Measurements from ENCODE around the gene EVPL. TPM values are rescaled to one million over a fixed set of nuclear protein-coding genes. Genes with fewer than 3 reads are reported as not detected.

Gene EVPL
- total and polyA plus RNA-seq, 10 of the 15 experiments (the other 5 are each of a cell fraction or from before 2014, with no cell fraction given) = 0.03 TPM; not detected in 9

GRCh38 chr17:76048711-76049110 is 21.6 kb upstream of the EVPL start (continued):
- no peak for TF ChIP-seq PRDM15 (CRISPR knock-in tag; IDR thresholded peaks at IDR 0.05)

GRCh38 chr17:76048025-76048605 is 21.0 kb upstream of the EVPL start:
- peak overlapping the region; percentile 25; the same call in 1 of the 2 replicates for H3K27ac ChIP-seq (ENCODE audit: control insufficient read depth, insufficient read depth)
- RAD21 ChIA-PET (ENCODE audit: unreplicated experiment) = no interaction called here
- no peak for TF ChIP-seq NFXL1 (IDR thresholded peaks at IDR 0.05; ENCODE audit: borderline replicate concordance)
- TF ChIP-seq CHD1 (IDR thresholded peaks at IDR 0.05; ENCODE audit: low read depth, low read length) = no peak
- no peak for TF ChIP-seq NRF1 (conservative IDR thresholded peaks at IDR 0.05; ENCODE audit: low read depth, low read length)
- no peak for TF ChIP-seq NFIC (IDR thresholded peaks at IDR 0.05; ENCODE audit: low read depth, low read length)
- TF ChIP-seq SUPT20H (IDR thresholded peaks at IDR 0.05; ENCODE audit: borderline replicate concordance, control insufficient read depth, low read depth, low read length) = no peak
- no peak for TF ChIP-seq RAD51 (IDR thresholded peaks at IDR 0.05)
- peak; percentile 47; the same call in 1 of the 2 replicates for TF ChIP-seq RUNX3 (IDR thresholded peaks at IDR 0.05; ENCODE audit: low read length)
- no peak for TF ChIP-seq YY1 (IDR thresholded peaks at IDR 0.05; ENCODE audit: low read depth, low read length)
- peak; percentile 82; the same call in 1 of the 2 replicates for TF ChIP-seq SPI1 (IDR thresholded peaks at IDR 0.05; ENCODE audit: borderline replicate concordance, insufficient read depth, low read depth, low read length)
- no peak for TF ChIP-seq LARP7 (IDR thresholded peaks at IDR 0.05)
- peak in 1 of 2 experiments; percentile 51; a peak in 1 of 4 replicates for TF ChIP-seq SRF (IDR thresholded peaks at IDR 0.05; ENCODE audit: low read depth in 2 of 2, low read length in 2 of 2)
- TF ChIP-seq KAT2A (conservative IDR thresholded peaks at IDR 0.05; ENCODE audit: control insufficient read depth, low read depth, low read length) = no peak
- no peak for TF ChIP-seq PRDM15 (CRISPR knock-in tag; IDR thresholded peaks at IDR 0.05)
- no peak for TF ChIP-seq ZNF24 (IDR thresholded peaks at IDR 0.05)
- CTCF ChIA-PET = no interaction called here
- peaks cover 11% of the 10 kb centered on the region for H3K4me1 ChIP-seq (ENCODE audit: control insufficient read depth, insufficient read depth, low read length)
- SMC1A ChIA-PET (ENCODE audit: uncharacterized antibody, unreplicated experiment) = no interaction called here
- H3K9ac ChIP-seq (ENCODE audit: control insufficient read depth, insufficient read depth, low read length) = no peak overlapping the region
- in situ Hi-C loops (cut with MboI) = no loop called here
- intact Hi-C loops (cut with micrococcal nuclease; ENCODE audit: unreplicated experiment) = no loop called here
- H4K20me1 ChIP-seq (ENCODE audit: control insufficient read depth, insufficient read depth) = no peaks in the 10 kb centered on the region
- peak overlapping the region; percentile 41; the same call in 1 of the 2 replicates for H3K4me2 ChIP-seq (ENCODE audit: control insufficient read depth, insufficient read depth)
- POLR2A ChIA-PET = no interaction called here
- no peaks in the 10 kb centered on the region for H3K9me3 ChIP-seq (replicated peaks; ENCODE audit: control insufficient read depth, insufficient read depth, low read length)
- no peaks in the 10 kb centered on the region for H3K79me2 ChIP-seq (ENCODE audit: control insufficient read depth, insufficient read depth, low read length)
- peaks cover 39 to 46% of the 10 kb centered on the region in 2 experiments for H3K36me3 ChIP-seq (ENCODE audit: control insufficient read depth in 2 of 2, insufficient read depth in 2 of 2, low read length in 1 of 2)
- peak; percentile 90 for ATAC-seq
- no peak for DNase-seq (ENCODE audit: low read depth, low spot score)
- no TSS peak for BruUV-seq (replicated peaks)
- no peaks in the 10 kb centered on the region for H3K27me3 ChIP-seq (replicated peaks in 1 of 2; ENCODE audit: control insufficient read depth in 2 of 2, insufficient read depth in 2 of 2, low read length in 1 of 2)
- H3K4me3 ChIP-seq = no peak overlapping the region
- no peak for FAIRE-seq
- WGBS (ENCODE audit: insufficient coverage, insufficient replicate concordance, low lambda C conversion rate, missing lambda C conversion rate) = 44% methylated on average over 9 of the region's 9 CpGs
- no peak overlapping the region for H2AFZ ChIP-seq (ENCODE audit: control insufficient read depth, low read depth, low read length)

All from GM12878 (cell line).